D721Med (cell line): Measurements from ENCODE around the gene FUBP3.

Experiments used
- DNase-seq: peaks from one replicate; pipeline ENCODE4 v3.0.0; 2011; ENCODE audit warnings: low spot score; ENCODE audit not compliant: insufficient read length
- FAIRE-seq: peaks from 2 replicates; lab custom pipeline; 2011; peaks lifted over from hg19 to GRCh38; lab: Jason Lieb, UNC
- CTCF ChIP-seq: IDR thresholded peaks from 2 replicates; pipeline ENCODE4 v1.5.1; 2012; ENCODE audit warnings: mild to moderate bottlenecking, control low read depth; ENCODE audit not compliant: insufficient read depth; ENCODE audit errors: missing control alignments

The FUBP3 gene

GRCh38 chr9:130604295-130604694 is 24.9 kb downstream of the FUBP3 start:
- no peak for DNase-seq
- FAIRE-seq, result no peak
- no peak for TF ChIP-seq CTCF

GRCh38 chr9:130606887-130607600 is 27.7 kb downstream of the FUBP3 start:
- FAIRE-seq (no peak), DNase-seq (no peak)
- no peak for TF ChIP-seq CTCF

GRCh38 chr9:130607640-130608420 is 28.5 kb downstream of the FUBP3 start:
- DNase-seq, result no peak
- FAIRE-seq, result no peak

GRCh38 chr9:130608554-130609134 is 29.3 kb downstream of the FUBP3 start:
- no peak for FAIRE-seq
- DNase-seq, result no peak
- no peak for TF ChIP-seq CTCF

More at GRCh38 chr9:130607640-130608420, 28.5 kb downstream of the FUBP3 start:
- no peak for TF ChIP-seq CTCF

- DNase-seq (no peak), FAIRE-seq (no peak)
- TF ChIP-seq CTCF, result no peak
Observed at GRCh38 chr9:130609163-130609562, 29.8 kb downstream of the FUBP3 start.

- FAIRE-seq (no peak), DNase-seq (no peak)
- TF ChIP-seq CTCF, result no peak
Observed at GRCh38 chr9:130610862-130611707, 31.7 kb downstream of the FUBP3 start.
